Kidney epithelial cell (primary cell): ENCODE results near the gene TGIF2. TPM values are rescaled to one million over a fixed set of nuclear protein-coding genes. Genes with fewer than 3 reads are reported as not detected.

Experiments
- DNase-seq: peaks from one replicate; pipeline ENCODE4 v3.0.0-alpha.2; 2010; ENCODE audit warnings: low read depth
- H3K27me3 ChIP-seq: 2 replicates; pipeline ENCODE4 v1.6.0; 2011; ENCODE audit warnings: low read length; ENCODE audit not compliant: control insufficient read depth, insufficient read depth
- H3K36me3 ChIP-seq: 2 replicates; pipeline ENCODE4 v1.5.1; 2011; ENCODE audit warnings: low read length; ENCODE audit not compliant: control insufficient read depth, insufficient read depth
- H3K4me3 ChIP-seq: 2 replicates; pipeline ENCODE4 v1.5.1; 2011; ENCODE audit warnings: low read depth, mild to moderate bottlenecking, control low read depth, low read length
- total RNA-seq: library from RNA; depleted of rRNA; stranded (reverse); fragments of >200 nt; gene quantifications from 2 replicates; pipeline ENCODE4 v1.2.3, GENCODE V29; 2015
- TF ChIP-seq, protein P1 (sequence below): IDR thresholded peaks from 2 replicates; pipeline ENCODE4 v1.5.1; 2011; ENCODE audit warnings: mild to moderate bottlenecking, moderate library complexity, low read length, control low read depth, inconsistent platforms; ENCODE audit not compliant: insufficient read depth, poor library complexity, severe bottlenecking

TGIF2 gene
- total RNA-seq, 1 donor from 2014 or later, result 22.0 TPM

DNA sequence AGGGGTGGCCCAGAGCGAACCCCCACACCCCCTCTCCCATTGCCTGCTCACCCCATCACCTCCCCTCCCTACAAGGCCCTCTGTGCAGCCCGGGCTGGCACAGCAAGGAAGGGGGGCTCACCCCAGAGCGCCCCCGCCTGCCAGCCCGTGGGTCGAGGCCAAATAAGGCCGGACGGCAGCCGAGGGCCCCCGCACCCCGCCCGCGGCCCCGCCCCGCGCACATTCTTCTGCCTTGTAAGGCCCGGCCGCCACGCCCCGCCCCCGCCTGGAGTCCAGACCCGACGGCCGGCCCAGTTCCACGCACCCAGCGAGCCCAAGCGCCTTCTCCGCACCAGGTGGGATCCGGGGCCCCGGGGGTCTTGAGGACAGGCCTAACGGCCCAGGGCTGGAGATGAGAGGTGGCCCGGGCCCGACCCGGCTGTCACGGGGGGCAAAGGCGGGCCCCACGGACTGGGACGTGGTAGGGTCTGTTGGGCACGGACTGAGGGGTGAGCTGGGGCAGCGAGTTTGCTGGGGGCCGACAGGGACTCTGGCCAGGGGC, 32.1 kb upstream of the TGIF2 start, which contains the start of gene MYL9:
MYL9 (plus strand) TSS at position 293 of the 541 bp plus-strand sequence. CDS start 3,366 bp downstream, outside the sequence.
- no peaks in the 10 kb centered on the region for H3K27me3 ChIP-seq
- H3K36me3 ChIP-seq, result no peaks in the 10 kb centered on the region
- TF ChIP-seq, protein P1, sequence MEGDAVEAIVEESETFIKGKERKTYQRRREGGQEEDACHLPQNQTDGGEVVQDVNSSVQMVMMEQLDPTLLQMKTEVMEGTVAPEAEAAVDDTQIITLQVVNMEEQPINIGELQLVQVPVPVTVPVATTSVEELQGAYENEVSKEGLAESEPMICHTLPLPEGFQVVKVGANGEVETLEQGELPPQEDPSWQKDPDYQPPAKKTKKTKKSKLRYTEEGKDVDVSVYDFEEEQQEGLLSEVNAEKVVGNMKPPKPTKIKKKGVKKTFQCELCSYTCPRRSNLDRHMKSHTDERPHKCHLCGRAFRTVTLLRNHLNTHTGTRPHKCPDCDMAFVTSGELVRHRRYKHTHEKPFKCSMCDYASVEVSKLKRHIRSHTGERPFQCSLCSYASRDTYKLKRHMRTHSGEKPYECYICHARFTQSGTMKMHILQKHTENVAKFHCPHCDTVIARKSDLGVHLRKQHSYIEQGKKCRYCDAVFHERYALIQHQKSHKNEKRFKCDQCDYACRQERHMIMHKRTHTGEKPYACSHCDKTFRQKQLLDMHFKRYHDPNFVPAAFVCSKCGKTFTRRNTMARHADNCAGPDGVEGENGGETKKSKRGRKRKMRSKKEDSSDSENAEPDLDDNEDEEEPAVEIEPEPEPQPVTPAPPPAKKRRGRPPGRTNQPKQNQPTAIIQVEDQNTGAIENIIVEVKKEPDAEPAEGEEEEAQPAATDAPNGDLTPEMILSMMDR, result peak; percentile 4
- peak within 1 kb of the TSS; percentile 56 for H3K4me3 ChIP-seq
- no peak for DNase-seq

DNA sequence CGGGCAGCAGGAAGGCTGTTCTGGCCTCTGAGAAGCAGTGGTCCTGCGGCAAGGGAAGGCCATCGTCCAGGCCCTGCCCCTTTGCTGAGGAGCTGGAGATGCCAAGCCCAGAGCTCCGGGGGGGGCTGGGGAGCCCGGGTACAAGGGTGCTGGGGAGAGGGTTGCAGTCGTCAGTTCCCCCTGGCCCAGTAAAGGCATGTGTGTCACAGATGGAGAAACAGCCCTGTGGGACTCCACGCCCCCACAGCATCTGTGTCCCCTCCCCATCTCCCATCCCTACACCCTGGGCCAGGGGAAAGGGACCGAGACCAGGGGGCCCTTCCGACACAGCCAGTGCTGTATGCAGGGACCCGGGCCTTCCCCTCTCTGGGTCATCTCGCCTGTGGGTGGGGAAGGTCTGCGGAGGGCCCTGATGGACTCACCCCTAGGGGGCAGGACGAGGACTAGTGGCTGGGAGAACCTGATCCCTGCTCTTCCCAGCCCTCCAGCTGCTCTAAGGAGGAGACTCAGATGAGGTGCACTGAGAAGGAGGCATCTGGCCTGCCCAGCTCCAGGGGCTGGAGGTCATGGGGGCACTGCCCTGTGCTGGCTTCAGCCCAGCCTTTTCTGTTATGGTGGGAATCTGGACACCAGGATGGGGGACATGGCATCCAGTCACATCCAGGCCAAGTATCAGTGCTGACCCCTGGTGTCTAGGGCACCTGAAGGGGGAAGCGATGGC, 31.5 kb upstream of the TGIF2 start:
- Histone ChIP-seq H3K36me3 (no peaks in the 10 kb centered on the region), H3K4me3 (peak overlapping the region; percentile 56), H3K27me3 (no peaks in the 10 kb centered on the region)
- TF ChIP-seq, protein P1, result peak; percentile 64
- DNase-seq, result no peak

DNA sequence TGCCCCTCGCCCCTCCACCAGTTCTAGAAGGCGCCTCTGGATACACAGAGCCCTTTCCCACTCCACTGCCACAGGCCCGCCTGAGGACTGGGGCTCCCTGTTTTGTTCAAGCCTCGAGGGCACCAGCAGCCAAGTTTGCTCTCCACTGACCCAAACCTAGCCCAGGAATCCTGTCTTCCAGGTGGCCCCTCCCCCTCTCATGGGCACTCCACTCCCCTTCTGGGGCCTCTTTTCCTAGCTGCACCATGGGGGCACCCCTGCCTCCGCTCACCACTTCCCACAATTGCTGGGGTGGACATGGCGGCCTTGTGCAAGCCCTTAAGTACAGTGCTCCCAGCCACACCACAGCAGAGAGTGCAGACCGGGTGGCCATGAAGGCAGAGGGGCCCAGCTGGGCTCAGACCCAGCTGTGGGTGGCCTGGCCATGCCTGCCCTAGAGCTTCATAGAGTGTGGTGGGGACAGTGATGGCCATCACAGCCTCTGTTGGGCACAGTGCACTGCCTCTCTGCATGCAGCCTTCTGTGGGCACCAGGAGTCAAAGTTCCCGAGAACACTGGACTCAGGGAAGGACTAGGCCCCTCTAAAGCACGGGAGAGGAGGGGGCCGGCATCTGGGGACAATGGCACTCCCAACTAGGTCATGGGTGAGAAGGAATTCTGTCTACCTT, 30.7 kb upstream of the TGIF2 start:
- no peak overlapping the region for H3K4me3 ChIP-seq
- DNase-seq, result no peak
- TF ChIP-seq, protein P1, result no peak
- H3K36me3 ChIP-seq, result no peaks in the 10 kb centered on the region
- no peaks in the 10 kb centered on the region for H3K27me3 ChIP-seq

DNA sequence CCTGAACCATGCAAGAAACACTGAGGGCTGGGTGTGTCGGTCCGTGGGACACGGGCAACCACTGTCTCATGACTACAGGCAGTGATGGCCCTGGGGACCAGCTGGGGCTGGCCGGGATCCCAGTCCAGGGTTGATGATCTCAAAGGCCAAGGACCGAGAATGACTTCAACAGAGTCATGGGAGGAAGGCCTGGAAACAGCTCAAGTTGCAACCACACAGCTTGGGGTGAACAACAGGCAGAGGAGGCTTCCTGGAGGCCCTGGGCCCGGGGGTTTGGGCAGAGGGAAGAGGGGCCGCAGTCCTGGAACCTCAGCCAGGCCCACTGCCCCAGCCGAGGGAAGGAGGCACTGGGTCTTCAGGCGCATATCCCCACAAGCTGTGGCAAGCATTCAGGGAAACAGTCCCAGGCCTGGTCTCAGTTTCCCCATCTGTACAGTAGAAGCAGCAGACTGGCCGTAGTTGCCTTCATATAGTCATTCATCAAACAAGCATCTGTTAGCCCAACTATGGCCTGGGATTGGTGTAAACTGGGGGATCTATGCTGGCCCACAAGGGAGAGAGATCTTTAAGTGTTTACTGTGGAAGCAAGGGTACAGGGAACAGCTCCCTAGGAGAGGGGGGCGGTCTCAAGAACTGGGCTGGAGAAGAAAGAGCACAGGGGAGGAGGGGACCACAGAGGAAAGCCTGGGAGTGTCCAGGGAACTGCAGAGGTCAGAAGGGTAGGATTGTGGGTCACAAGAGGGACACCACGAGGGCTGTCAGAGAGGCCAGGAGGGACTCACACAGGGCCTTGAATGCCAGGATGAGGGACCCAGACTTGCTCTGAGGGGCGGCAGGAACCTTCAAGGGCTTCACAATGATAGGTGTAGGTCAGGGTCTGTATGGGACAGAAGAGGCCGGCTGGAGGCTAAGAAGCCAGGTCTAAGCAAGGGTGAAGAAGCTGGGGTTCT, 29.9 kb upstream of the TGIF2 start:
- Histone ChIP-seq H3K4me3 (no peak overlapping the region), H3K27me3 (no peaks in the 10 kb centered on the region)
- DNase-seq, result no peak

More for the DNA sequence above, 29.9 kb upstream of the TGIF2 start:
- H3K36me3 ChIP-seq, result no peaks in the 10 kb centered on the region
- TF ChIP-seq, protein P1, result no peak
